HG02938 (cell line): Measurements from ENCODE around the gene GORAB.

ENCODE experiments used
- ATAC-seq: cut with Tn5 transposase; IDR thresholded peaks from one replicate; pipeline ENCODE4 v1.9.1; 2021; ENCODE audit warnings: mild to moderate bottlenecking, moderate library complexity; ENCODE audit not compliant: unreplicated experiment

The GORAB gene

DNA sequence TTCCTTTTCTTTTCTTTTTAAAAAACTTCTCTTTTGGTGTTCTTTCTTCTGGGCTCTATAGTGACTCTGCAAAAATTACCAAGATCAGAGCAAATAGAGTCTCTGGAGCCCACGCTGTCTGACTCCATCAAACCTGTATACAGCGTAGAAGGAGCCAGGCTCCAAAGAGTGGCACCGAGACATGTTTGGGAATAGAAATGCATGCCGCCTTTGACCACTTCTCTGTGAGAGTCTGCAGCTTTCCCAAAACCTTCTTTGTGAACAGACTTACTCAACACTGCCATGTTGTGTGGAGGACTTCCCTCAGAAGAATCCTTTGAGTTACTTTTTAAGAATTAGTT lies 55.3 kb downstream of the GORAB start:
- ATAC-seq: no peak

DNA sequence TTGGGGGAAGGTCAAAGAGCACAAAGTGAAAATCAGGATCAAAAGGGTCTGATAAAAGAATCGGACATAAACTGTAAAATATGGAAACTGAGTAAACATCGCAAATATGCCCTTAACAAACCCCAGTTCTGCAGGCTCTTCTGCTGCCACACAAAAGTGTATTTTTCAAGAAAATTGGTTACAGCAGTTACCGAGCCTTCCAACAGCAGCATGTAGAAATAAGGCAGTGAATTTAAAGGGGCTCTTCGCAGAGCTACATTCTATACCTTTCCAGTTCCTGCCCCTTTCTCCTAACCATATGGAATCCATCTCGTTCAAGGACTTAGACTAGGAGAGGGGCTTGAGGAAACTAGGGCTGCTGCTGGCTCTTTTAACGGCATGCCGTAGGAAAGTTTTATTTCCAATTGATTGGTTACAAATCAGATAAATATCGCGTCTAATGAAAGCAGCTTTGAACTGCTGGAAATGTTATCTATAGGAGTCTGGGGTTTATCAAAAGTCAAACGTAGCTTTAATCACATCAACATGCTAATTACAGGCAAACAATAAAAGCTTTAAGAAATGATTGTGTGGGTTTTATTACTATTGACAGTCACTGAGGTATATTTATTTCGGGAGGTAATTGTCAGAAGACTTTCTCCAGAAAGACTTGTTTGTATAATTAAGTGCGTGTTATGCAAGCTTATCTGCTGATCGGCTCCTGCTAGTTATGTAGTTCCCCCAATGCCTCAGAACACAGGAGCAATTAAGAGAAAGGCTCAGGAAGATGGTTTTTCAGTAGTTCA lies 59.1 kb downstream of the GORAB start:
- no peak for ATAC-seq

DNA sequence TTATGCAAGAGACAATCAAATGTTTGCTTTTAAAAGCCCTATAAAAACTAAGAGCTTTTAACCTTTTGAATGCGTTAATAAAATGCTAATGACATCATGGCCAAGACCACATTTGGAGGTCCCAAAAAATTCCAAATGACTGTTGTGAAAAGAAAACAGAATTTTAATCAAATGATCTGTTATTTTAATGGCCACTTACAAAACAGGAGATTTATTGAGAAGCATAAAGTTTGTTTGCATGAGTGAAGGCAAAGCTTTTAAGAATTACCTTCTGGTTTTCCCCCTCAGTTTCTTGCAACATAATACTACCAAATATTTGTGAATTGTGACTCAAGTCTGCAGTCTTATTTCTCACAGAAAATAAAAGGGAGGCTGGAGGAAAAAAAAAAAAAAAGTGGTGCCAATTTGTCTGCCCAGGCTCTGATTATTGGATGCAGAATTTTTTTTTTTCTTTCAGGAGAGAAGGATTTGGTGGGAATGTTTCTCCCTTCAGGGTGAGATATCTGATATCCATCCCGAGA lies 60.7 kb downstream of the GORAB start:
- ATAC-seq: no peak

DNA sequence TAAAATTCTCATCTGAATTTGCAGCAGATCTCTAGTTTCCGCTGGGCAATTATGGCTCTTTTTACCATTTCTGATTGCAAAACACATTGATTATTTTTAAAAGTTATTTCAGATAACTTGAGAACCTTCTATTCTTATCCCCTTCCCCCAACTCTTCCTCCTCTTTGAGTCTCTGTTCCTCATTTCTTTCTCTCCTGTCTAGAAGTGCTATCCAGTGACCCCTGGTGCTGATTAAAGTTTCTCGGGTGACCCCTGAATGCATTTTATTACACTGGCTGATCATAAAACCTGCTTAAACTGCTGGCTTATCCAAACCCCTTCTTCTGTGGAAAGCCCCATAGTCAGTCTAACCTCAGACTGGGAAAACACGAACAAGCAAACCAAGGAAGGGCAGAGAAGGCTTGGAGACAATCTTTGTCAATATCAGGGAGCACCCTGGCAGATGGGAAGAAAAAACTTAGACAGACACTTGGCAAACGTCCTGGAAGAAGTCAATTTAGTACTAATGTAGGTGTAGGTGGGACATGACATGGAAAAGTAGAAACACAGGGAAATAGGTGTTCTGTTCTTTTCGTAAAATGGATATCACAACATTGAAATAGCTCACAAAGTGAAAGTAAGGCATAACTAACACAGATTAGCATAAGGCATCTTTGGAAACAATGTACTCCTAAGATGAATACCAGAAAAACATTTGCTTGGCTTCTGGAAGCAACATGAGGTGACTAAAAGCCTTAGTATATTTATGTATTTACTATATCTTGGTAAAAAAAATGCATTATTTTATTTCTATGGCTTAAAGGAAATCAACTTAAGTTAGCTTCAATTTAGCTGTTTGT lies 61.4 kb downstream of the GORAB start:
- ATAC-seq: no peak

DNA sequence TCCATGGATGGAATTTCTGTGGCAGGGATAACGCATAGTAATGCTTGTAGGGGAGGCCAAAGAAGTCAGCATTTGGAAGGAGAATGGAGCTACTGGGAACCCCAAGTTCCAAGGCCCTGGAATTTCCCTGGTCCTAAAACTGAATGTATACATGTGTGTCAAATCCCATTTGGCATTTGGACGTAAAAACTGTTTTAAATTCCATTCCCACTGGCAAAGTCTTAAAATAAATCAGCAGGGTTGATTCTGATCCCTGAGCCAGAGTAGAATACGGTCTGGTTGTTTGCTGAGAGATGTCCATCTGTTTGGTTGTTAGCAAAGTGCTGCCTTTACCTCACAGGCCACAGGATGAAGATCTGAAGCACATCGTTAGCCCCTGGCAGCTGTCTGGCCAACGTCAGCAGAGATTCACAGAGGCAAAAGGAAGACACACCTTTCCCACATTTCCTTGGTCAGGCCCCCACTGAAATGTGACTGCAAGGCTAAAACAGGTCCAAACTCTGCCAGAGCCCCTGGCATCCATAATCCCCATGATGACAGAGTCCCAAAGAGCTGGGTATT lies 62.2 kb downstream of the GORAB start:
- ATAC-seq: no peak

DNA sequence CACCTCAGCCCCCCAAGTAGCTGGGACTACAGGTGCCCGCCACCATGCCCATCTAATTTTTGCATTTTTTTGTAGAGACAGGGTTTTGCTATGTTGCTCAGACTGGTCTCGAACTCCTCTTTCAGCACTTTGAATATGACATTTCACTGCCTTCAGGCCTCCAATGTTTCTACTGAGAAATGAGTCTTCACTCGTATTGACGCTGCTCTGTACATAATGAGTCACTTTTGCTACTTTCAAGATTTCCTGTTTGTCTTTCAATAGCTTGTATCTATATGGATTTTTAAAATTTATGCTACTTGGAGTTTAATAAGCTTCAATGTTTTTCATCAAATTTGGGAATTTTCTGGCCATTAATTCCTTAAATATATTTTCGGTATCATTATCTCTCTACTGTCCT lies 64.7 kb downstream of the GORAB start:
- no peak for ATAC-seq

DNA sequence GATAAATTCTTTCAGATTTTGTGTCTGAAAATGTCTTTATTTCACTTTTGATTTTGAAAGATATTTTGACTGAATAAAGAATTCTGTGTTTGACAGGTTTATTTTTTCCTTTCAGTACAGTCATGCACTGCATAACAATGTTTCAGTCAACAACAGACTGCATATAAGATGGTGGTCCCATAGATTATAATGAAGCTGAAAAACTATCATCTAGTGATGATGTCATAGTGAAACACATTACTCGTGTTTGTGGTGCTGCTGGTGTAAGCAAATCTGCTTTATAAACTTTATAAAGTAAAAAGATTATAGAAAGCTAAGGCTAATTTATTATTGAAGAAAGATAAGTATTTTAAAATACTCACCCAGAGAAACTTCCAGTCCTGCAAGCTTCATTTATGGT lies 66.7 kb downstream of the GORAB start:
- no peak for ATAC-seq

DNA sequence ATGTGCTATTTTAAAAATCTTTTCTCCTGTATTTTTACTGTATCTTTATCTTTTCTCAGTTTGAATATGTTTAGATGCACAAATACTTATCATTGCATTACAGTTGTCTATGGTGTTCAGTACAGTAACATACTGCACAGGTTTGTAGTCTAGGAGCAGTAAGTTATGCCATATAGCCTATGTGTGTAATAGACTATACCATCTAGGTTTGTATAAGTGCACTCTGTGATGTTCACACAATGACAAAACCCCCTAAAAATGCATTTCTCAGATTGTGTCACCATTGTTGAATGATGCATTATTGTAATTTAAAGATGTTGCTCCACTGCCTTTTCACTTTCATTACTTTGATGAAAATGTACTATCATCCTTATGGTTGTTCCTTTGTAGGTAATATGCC lies 67.1 kb downstream of the GORAB start:
- ATAC-seq: no peak

DNA sequence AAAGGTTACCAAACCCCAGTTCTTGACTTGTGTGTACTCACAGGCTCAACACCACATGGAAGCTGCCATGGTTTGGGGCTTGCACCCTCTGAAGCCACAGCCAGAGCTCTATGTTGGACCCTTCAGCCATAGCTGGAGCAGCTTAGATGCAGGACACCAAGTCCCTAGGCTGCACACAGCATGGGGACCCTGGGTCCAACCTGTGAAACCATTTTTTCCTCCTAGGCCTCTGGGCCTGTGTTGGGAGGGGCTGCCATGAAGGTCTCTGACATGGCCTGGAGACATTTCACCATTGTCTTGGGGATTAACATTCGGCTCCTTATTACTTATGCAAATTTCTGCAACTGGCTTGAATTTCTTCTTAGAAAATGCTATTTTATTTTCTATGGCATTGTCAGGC lies 69.9 kb downstream of the GORAB start:
- no peak for ATAC-seq
